Type B pancreatic cell (in vitro differentiated cells): ENCODE results near the gene EIF4EBP3. TPM values are rescaled to one million over a fixed set of nuclear protein-coding genes. Genes with fewer than 3 reads are reported as not detected.
A peak's percentile ranks its signal among the peaks of the same experiment; 100 is the strongest.

ENCODE experiments used
- DNase-seq: peaks from one replicate; pipeline ENCODE4 v3.0.0; 2021; ENCODE audit warnings: mixed read lengths; ENCODE audit not compliant: unreplicated experiment; ENCODE audit errors: extremely low spot score
- H3K27ac Mint-ChIP-seq: 2 replicates; pipeline ENCODE4 v1.8.0; 2021; ENCODE audit warnings: mild to moderate bottlenecking, mixed read lengths
- H3K27me3 Mint-ChIP-seq: 2 replicates; pipeline ENCODE4 v1.8.0; 2021; ENCODE audit warnings: mixed read lengths
- H3K36me3 Mint-ChIP-seq: 2 replicates; pipeline ENCODE4 v1.8.0; 2021; ENCODE audit warnings: mixed read lengths
- H3K4me1 Mint-ChIP-seq: one replicate; pipeline ENCODE4 v1.8.0; 2021; ENCODE audit warnings: mixed read lengths; ENCODE audit not compliant: unreplicated experiment
- H3K4me3 Mint-ChIP-seq: 2 replicates; pipeline ENCODE4 v1.8.0; 2021; ENCODE audit warnings: mild to moderate bottlenecking, mixed read lengths
- H3K9me3 Mint-ChIP-seq: 2 replicates; pipeline ENCODE4 v1.8.0; 2021; ENCODE audit warnings: mixed read lengths
- total RNA-seq: library from RNA; stranded (reverse); gene quantifications from 2 replicates; pipeline ENCODE4 v1.2.1, GENCODE V29; 2021; ENCODE audit warnings: low replicate concordance
- TF ChIP-seq, protein P1 (sequence below): fragments of 200-600 bp; sonication (generic); conservative IDR thresholded peaks from 2 replicates; pipeline ENCODE4 v1.5.0; 2021; ENCODE audit warnings: antibody characterized with exemption, mild to moderate bottlenecking

EIF4EBP3 gene
- total RNA-seq, 1 donor from 2014 or later, result 4.8 TPM

DNA sequence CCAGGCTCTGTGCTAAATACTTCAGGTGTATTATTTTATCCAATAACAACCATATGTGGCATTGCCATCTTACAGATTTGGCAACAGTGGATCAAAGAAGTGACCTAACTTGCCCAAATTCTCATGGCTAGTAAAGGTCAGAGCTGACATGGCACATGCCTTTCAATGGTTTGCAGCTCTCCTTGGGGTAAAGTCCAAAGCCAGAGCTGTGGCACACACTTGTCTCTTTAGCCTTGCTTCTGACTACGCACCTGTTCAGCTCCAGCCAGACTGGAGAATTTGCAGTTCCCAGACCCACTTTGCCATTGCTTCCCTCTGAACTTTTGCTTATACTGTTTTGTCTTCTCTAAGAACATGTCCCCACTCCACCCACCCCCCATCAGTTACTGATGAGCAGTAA, 23.0 kb downstream of the EIF4EBP3 start:
- Mint-ChIP-seq H3K9me3 (no peaks in the 10 kb centered on the region), H3K27me3 (no peaks in the 10 kb centered on the region), H3K27ac (no peak overlapping the region), H3K4me3 (no peak overlapping the region), H3K4me1 (peaks cover 11% of the 10 kb centered on the region), H3K36me3 (peaks cover 4% of the 10 kb centered on the region)
- TF ChIP-seq, protein P1, sequence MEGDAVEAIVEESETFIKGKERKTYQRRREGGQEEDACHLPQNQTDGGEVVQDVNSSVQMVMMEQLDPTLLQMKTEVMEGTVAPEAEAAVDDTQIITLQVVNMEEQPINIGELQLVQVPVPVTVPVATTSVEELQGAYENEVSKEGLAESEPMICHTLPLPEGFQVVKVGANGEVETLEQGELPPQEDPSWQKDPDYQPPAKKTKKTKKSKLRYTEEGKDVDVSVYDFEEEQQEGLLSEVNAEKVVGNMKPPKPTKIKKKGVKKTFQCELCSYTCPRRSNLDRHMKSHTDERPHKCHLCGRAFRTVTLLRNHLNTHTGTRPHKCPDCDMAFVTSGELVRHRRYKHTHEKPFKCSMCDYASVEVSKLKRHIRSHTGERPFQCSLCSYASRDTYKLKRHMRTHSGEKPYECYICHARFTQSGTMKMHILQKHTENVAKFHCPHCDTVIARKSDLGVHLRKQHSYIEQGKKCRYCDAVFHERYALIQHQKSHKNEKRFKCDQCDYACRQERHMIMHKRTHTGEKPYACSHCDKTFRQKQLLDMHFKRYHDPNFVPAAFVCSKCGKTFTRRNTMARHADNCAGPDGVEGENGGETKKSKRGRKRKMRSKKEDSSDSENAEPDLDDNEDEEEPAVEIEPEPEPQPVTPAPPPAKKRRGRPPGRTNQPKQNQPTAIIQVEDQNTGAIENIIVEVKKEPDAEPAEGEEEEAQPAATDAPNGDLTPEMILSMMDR, result no peak
- no peak for DNase-seq

DNA sequence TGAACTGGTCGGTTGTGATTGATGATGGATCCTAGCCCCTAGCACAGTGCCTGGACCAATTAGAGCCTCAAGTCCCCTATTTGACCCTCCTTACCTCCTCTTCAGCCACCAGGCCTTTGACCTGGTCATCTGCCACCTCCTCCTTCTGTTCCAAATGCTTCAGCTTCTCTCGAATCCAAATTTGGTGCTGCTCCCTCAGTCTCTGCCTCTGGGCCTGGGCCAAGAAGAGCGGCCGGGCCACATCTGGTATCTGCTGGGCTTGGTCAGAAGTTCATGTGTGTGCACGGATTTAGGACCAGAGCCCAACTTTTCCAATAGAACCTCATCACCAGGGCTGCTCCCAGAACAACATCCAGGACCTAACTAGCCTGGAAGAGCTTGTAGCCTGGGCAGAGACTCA, 23.6 kb downstream of the EIF4EBP3 start:
- Mint-ChIP-seq H3K9me3 (no peaks in the 10 kb centered on the region), H3K27ac (no peak overlapping the region), H3K27me3 (no peaks in the 10 kb centered on the region), H3K4me3 (no peak overlapping the region), H3K36me3 (peaks cover under 1% of the 10 kb centered on the region), H3K4me1 (peaks cover 6% of the 10 kb centered on the region)
- DNase-seq, result no peak
- TF ChIP-seq, protein P1, result no peak

DNA sequence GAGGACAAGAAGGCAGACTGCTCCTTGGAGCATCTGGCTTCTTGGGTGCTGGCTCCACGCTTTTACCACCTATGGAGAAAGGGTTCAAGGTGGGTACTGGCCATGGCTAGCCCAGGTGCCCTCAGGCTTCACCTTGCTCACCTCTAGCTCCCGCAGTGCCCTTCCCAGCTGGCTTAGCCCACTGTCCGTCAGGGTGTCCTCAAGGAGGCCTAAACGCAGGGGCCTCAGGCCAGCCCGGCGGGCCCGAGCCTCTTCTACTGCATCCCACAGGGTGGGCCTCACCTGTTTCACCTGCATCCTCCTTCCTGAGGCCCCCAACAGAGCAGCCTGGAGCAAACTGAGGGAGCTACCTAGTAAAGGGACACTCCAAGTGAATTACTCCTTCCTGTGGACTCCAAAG, 26.2 kb downstream of the EIF4EBP3 start:
- Mint-ChIP-seq H3K9me3 (no peaks in the 10 kb centered on the region), H3K27ac (no peak overlapping the region), H3K36me3 (no peaks in the 10 kb centered on the region), H3K4me3 (no peak overlapping the region), H3K27me3 (no peaks in the 10 kb centered on the region), H3K4me1 (peaks cover 6% of the 10 kb centered on the region)
- no peak for DNase-seq
- TF ChIP-seq, protein P1, result no peak

DNA sequence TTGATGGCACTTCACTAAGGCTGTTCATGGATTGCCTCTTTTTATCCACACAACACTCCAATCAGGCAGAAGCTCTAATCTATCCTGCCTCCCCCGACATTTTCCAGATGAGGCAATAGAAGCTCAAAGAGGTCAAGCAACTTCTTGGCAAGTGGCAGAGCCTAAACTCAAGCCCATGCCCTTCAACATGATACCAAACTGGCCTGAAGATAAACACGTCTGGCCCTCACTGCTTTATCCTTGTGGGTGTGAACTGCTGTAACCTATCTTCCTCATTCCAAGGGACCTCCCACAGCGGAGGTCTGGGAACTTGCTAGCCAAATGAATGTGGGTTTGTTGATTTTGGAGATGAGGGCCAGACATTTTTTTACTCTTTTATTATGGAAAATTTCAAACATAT, 26.7 kb downstream of the EIF4EBP3 start:
- H3K4me3 Mint-ChIP-seq, result no peak overlapping the region
- no peaks in the 10 kb centered on the region for H3K27me3 Mint-ChIP-seq
- no peaks in the 10 kb centered on the region for H3K9me3 Mint-ChIP-seq
- DNase-seq, result no peak
- H3K4me1 Mint-ChIP-seq, result peaks cover 6% of the 10 kb centered on the region
- H3K36me3 Mint-ChIP-seq, result no peaks in the 10 kb centered on the region
- TF ChIP-seq, protein P1, result no peak
- no peak overlapping the region for H3K27ac Mint-ChIP-seq

DNA sequence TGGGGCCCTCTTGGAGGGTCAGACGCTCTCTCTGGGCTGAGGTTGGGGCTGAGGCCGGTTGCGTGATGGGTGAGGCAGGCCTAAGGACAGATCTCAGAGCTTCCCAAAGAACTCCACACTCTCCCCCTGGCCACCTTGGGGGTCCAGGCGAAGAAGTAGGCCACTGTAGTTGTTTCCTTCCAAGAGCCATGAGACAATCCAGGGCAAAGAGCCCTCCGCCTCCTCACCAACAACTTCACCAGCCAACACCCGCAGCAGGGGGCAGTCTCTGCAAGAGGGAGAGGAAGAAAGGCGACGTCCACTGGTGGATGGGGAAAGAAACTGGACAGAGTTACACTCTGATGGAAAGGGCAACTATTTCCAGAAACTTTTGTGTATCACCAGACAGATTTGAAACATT, 27.8 kb downstream of the EIF4EBP3 start:
- peaks cover 6% of the 10 kb centered on the region for H3K4me1 Mint-ChIP-seq
- H3K27me3 Mint-ChIP-seq, result no peaks in the 10 kb centered on the region
- H3K36me3 Mint-ChIP-seq, result no peaks in the 10 kb centered on the region
- H3K4me3 Mint-ChIP-seq, result no peak overlapping the region
- H3K27ac Mint-ChIP-seq, result no peak overlapping the region
- H3K9me3 Mint-ChIP-seq, result no peaks in the 10 kb centered on the region
- DNase-seq, result no peak
- TF ChIP-seq, protein P1, result peak; percentile 26

DNA sequence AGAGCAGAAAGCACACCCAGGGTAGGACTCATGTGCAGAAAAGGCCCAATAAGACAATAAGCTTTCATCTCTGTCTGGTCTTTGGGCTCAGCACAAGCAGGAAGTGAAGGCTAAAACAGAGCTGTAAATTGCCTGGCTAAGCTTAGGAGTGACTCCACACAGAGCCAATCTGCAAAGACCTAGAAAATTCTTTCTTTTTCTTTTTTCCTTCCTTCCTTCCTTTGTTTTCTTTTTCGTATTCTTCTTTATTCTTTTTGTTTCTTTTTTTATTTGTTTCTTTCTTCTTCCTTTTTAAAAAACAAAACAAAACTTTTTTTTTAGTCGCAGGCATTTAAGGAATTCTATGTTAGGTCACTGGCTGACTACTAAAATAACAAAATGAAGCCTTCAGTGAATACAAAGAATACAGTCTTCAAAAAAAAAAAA, 29.3 kb downstream of the EIF4EBP3 start:
- H3K4me1 Mint-ChIP-seq, result peaks cover 6% of the 10 kb centered on the region
- H3K9me3 Mint-ChIP-seq, result no peaks in the 10 kb centered on the region
- no peak for DNase-seq
- H3K4me3 Mint-ChIP-seq, result no peak overlapping the region
- TF ChIP-seq, protein P1, result no peak
- H3K27ac Mint-ChIP-seq, result no peak overlapping the region
- H3K27me3 Mint-ChIP-seq, result peaks cover 1% of the 10 kb centered on the region
- no peaks in the 10 kb centered on the region for H3K36me3 Mint-ChIP-seq
